PC-3 (cell line): ENCODE results near the gene THSD7A.

ENCODE experiments used
- EZH2phosphoT487 ChIP-seq: fragments of 300-600 bp; sonication (generic); IDR thresholded peaks from 2 replicates; pipeline ENCODE4 v1.6.1; 2018; ENCODE audit warnings: mild to moderate bottlenecking, antibody characterized with exemption, low read length, borderline replicate concordance
- TF ChIP-seq, protein P1 (sequence below): fragments of 300-600 bp; sonication (generic); conservative IDR thresholded peaks from 2 replicates; pipeline ENCODE4 v1.5.1; 2017; ENCODE audit warnings: antibody characterized with exemption, low read depth, mild to moderate bottlenecking, low read length

DNA sequence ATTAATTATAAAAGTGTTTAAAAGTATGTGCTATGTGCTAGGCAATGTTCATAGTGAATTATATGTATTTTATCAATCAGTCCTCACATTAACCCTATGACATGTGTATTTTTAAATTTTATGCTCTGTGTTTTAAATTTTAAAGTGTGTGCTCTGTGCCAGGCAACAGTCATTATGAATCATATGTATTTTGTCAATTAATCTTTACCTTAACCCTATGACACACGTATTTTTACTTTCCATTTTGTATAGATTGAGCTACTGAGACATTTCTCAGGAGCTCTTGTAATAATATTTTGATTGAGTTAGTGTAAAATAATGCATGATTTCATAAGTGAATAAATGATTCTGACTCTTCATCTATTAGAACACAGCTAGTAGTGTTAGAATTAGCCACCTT lies 117.8 kb downstream of the THSD7A start:
- TF ChIP-seq, protein P1, sequence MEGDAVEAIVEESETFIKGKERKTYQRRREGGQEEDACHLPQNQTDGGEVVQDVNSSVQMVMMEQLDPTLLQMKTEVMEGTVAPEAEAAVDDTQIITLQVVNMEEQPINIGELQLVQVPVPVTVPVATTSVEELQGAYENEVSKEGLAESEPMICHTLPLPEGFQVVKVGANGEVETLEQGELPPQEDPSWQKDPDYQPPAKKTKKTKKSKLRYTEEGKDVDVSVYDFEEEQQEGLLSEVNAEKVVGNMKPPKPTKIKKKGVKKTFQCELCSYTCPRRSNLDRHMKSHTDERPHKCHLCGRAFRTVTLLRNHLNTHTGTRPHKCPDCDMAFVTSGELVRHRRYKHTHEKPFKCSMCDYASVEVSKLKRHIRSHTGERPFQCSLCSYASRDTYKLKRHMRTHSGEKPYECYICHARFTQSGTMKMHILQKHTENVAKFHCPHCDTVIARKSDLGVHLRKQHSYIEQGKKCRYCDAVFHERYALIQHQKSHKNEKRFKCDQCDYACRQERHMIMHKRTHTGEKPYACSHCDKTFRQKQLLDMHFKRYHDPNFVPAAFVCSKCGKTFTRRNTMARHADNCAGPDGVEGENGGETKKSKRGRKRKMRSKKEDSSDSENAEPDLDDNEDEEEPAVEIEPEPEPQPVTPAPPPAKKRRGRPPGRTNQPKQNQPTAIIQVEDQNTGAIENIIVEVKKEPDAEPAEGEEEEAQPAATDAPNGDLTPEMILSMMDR, result no peak
- TF ChIP-seq EZH2phosphoT487, result no peak
